GM19351 (cell line): ENCODE measurements around the gene CACNA1C.

Source experiments
- ATAC-seq: cut with Tn5 transposase; IDR thresholded peaks from one replicate; pipeline ENCODE4 v1.9.1; 2021; ENCODE audit warnings: mild to moderate bottlenecking, moderate library complexity; ENCODE audit not compliant: unreplicated experiment

The CACNA1C gene

GRCh38 chr12:2435511-2435910 lies 382.7 kb downstream of the CACNA1C start:
- no peak for ATAC-seq

DNA sequence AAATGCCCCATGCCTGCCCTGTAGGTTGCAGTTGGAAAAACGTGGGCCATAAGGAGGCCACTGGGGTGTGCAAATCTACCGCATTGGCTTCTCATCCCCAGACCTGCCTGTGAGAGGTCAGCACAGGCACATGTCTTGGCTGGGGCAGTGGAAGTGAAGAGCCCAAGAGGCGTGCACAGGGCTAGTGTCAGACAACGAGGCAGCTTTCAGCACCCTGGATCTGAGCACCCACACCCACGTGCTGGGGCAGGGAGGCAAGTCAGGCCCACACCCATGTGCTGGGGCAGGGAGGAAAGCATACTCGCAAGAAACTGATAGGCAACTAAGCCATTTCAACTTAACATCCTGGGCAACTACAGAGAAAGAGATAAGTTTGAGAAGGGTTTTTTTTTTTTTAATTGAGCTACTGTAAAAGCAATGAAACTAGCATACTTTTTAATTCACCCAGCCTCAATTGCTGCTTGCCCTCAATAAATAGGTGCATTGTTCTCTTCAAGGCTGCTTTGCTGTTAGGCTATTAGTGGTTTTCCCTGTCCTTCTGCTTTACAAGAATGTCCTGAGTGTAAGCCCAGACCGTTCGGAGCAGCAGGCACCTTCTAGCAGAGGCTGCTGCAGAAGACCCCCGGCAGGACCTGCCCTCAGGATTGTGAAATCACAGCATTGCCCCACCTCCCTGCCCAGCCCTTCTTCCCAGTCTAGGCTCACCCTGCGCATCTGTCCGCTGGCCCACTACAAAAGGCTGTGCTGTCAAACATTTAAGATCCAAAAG lies 386.7 kb downstream of the CACNA1C start:
- no peak for ATAC-seq

GRCh38 chr12:2443776-2444175 lies 391.0 kb downstream of the CACNA1C start:
- ATAC-seq, result no peak

- no peak for ATAC-seq
Observed at GRCh38 chr12:2445968-2446367, 393.2 kb downstream of the CACNA1C start.

GRCh38 chr12:2447861-2448260 lies 395.1 kb downstream of the CACNA1C start:
- no peak for ATAC-seq

- ATAC-seq, result no peak
Observed at GRCh38 chr12:2449586-2449985, 396.8 kb downstream of the CACNA1C start.

DNA sequence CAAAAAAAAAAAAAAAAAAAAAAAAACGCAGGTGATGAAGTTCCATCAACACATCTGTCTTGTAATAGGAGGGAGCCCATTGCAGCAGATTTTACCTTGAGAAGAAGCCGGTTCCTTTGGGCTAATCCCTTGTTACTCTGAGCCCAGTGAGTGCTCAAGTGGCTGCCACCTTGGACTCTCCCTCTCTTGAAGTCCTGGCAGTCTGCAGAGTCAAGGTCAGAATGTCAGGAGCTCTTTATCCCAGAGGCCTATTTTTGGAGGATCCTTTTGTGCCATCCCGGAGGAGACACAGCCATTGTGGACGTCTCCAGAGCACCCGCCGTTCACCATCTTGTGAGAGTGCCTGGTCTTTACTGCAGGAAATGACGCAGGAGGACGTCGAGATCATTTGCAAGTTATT lies 397.8 kb downstream of the CACNA1C start:
- ATAC-seq, result no peak

DNA sequence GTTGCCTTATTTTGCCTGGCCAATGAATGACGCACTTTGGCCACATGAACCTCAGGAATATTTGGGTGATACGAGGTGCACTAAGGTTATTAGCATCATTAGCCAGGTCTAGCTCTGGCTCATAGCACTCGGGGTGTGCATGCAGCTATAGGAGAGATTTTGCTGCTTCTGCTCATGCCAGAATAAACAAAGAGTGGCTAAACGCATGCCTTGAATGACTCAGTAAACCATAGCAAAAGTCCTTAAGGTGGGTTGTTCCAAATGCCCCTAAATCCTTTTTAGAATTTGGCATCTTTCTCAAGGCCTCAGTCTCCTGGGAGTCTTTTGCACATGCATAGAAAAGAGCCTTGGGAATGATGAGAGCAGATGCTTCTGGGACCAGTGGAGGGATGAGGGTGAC lies 398.2 kb downstream of the CACNA1C start:
- no peak for ATAC-seq

GRCh38 chr12:2451497-2451896 lies 398.7 kb downstream of the CACNA1C start:
- ATAC-seq, result no peak

DNA sequence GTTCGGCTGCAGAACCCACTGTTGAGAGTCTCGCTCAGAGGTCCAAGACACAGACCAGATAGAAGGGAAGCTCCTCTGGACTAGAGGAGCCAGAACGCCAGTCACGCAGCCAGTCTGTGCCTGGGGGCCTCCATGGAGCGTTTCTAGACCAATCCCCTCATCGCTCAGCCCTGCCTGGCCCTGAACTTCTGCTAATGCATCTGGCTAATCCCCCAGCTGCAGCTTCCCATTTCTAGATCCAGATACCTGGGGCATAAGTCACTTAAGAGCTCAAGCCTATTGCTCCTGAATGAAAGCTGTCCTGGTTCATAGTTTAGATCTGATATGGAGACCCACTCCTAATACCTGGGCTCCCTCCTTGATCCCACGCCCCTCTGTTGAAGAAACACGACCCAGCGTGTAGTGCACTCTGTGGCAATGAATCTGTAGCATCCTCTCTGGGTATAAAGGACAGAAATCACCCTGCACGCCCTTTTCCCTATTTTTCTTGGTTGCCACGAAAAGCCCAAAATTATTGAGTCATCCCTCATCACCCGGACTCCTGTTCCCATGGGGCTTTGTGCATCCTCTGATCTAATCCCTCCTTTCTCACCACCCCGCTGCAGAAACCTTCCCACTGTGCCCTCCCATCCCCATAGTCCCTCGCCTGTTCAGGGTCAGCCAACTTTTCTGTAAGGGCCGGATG lies 400.4 kb downstream of the CACNA1C start:
- no peak for ATAC-seq

DNA sequence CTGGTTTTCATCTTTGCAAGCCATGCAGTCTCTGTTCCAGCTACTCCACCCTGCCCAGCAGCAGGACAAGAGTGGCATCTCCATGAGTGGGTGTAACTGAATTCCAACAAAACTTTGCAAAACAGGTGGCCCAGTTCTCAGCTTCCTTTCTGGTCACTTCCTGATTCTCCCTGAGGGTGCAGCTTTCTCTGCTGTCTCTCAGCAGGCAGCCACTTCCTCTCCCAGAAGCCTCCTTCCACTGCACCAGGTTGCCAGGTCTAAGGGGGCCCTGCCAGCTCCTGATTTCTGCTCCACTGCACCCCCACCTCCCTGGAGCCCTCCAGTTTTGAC lies 400.9 kb downstream of the CACNA1C start:
- ATAC-seq, result no peak

- ATAC-seq, result no peak
Observed at GRCh38 chr12:2454601-2455177, 401.9 kb downstream of the CACNA1C start.

DNA sequence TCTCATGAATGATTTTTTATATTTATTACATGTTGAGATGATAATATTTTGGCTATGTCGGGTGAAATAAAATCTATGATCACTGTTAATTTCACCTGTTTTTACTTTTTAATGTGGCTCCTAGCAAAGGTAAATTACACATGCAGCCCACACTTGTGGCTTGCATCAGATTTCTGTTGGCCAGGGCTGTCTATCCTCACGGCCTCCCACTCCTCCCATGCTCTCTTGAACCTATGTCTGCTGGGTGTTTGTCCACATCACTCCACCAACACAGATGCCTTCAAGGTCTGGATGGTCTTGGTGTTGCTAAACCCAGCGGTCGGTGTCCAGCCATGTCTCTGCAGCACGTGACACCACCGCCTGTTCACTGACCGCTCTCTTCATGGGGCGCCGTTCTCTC lies 402.6 kb downstream of the CACNA1C start:
- no peak for ATAC-seq

GRCh38 chr12:2456122-2456812 lies 403.5 kb downstream of the CACNA1C start:
- ATAC-seq, result no peak

DNA sequence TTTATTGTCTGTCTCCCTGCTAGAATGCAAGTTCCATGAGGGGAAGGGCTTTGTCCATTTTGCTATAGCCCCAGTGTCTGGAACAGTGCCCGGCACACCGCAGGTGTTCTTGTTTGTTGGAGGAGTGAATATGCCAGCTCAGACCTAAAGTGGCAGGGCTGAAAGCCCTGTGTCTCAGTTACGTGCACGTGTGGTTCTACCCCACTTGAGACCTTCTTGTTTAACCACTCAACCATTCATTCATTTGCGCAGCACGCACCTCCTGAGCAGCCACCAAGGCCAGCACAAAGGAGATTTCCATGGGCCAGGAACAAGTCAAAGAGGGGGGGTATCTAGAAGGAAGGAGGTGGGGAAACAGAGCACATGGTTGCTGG lies 404.0 kb downstream of the CACNA1C start:
- no peak for ATAC-seq

- ATAC-seq, result no peak
Observed at GRCh38 chr12:2457215-2457932, 404.6 kb downstream of the CACNA1C start.

- ATAC-seq, result no peak
Observed at GRCh38 chr12:2457933-2458414, 405.2 kb downstream of the CACNA1C start.

DNA sequence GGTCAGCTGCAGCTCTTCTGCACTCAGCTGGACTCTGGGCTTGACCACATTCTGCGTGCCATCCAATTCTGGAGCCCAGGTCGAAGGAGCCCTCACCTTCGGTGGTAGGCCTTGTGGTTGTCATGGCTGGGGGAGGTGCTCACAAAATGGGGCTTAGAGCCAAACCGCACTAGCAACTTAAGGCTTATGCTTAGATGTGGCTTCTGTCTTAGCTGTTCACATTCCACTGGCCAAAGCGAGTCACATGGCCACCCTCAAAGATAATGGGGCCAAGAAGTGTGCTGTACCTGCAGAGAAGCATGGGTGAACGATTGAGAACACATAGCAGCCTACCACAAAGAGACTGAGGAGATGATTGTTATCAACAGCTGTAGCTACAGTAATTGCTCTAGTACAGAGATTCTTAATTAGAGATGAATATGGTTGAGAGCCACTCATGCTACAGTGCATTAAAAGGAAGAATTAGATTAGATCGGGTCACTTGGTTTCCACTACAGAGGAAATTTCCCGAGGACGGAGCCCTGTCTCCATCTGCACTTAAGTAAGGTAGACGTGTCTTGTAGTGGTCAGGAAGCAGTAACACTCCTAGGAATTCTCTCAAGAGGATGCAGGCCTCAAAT lies 407.4 kb downstream of the CACNA1C start:
- ATAC-seq, result no peak

DNA sequence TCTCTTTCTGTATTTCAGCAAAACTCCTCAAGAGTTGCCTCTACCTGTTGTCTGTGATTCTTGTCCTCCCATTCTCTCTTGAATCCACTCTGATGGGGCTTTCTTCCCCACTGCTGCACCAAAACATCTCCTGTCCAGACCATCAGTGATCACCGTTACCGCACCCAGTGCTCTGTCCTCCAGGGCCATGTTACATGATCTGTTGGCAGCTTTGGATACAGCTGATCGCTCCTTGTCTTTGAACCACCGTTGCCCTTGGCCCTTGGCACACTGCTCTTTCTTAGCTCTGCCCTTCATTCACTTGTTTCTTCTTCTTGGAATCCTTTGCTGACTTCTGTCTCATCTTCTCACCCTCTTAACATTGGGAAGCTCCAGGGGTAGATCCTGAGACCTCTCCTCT lies 408.3 kb downstream of the CACNA1C start:
- no peak for ATAC-seq

GRCh38 chr12:2461645-2462044 lies 408.9 kb downstream of the CACNA1C start:
- no peak for ATAC-seq

GRCh38 chr12:2462087-2462486 lies 409.3 kb downstream of the CACNA1C start:
- no peak for ATAC-seq
